ENCODE measurements around the gene TTF2.

Gene TTF2

DNA sequence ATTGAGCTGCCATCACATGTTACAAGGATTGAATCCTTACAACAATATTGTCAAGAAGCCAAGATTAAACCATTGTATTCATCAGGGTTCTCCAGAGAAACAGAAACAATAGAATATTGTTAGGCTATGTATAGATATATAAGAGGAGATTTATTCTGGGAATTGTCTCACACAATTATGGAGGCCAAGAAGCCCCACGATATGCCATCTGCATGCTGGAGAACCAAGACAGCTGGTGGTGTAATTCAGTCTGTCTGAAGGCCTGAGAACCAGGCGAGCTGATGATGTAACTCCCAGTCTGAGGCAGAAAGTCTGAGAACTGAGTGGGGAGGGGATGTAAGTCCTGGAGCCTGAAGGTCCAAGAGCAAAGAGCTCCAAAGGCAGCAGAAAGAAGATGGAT lies 14.5 kb upstream of the TTF2 start:
- in situ Hi-C loops (cut with HindIII; ENCODE audit: low sequenced_read_pairs) = no loop called here

DNA sequence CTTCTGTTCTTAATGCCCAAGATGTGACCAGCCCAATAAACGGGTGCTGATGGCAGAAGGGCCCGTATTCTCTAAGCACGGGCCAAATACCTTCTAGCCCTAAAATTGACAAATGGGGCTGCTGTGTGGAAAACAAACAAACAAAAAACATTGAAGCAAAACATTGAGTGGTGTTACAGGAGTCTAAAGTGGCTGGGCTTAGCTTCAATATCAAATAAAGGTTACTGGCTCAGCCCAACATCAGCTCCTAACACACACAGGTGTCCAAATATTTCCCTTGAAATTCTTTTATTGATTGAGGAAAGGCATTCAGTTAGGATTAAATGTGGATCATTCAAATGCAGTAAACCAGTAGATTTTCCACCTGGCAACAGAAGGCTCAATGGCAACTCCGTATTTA lies 13.3 kb upstream of the TTF2 start:
- in situ Hi-C loops (cut with HindIII; ENCODE audit: low sequenced_read_pairs) = no loop called here

DNA sequence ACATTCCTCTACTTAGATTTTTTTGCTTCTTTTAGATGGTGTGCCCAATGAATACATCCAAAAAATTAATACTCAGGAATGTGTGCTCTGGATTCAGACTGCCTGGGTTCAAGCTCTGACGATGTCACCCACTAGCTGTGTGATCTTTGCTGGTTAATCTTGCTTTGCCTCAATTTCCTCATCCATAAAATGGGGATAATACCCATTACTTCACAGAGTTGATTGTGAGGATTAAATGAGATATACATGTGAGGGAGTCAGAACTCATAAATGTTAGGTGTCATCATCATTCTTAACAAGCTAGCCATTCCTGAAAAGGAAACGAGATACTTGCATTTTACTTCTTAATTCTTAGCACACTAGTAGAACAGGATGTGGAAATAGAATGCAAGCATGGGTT lies 12.9 kb upstream of the TTF2 start:
- in situ Hi-C loops (cut with HindIII; ENCODE audit: low sequenced_read_pairs) = no loop called here

DNA sequence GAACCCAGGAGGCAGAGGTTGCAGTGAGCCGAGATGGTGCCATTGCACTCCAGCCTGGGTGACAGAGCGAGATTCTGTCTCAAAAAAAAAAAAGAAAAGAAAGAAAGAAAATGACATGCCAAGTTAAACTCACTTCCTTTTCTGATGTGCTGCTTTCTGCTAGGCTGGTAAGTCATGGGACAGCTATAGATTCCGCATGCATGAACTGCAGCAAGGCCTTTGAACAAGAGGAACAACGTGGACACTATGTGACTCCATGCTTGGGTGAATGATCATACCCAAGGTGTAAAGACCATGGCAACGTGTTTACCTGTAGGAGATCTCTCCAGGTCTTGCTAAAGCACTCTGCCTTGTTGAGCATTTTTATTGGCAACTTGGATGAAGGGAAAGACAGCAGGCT lies 10.3 kb upstream of the TTF2 start:
- in situ Hi-C loops (cut with HindIII; ENCODE audit: low sequenced_read_pairs) = loop anchor here (25.0 kb wide), 1 partner anchor 313 kb away; no protein-coding TSS in a partner anchor

DNA sequence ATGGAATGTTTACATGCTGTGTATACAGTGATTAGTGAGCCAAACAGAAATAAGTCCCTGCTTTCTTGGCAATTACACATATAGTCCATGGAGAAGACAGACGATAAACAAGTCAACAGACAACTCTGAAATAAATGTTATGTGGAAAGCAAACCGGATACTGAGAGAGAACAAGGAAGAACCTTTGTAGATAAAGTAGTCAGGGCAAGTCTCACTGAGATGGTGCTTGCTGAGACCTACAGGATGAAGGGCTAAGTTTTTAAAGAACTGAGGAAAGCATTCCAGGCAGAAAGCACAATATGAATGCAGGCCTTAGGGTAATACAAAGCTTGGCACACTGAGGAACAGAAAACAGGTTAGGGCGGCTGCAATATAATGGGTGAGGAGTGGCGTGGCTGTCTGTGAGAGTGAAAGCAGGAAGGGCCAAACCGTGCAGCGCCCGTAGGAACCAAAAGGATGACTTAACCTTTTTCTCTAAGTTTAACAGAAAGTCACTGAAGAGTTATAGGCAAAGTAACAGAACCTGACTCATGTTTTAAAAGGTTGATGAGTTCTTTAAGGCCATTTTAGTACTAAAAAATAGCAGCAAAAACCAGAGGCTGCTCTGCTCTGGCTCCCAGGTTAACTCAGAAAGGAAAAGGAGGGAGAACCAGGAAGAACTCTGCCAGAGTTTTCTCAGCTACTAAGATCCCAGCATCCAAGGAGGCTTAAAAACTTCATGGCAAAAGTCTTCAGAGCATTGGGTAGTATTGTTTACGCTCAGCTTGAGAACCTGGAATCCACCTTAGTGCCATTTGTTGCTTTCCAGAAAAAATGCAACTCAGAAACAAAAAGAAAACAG lies 8.7 kb upstream of the TTF2 start:
- in situ Hi-C loops (cut with HindIII; ENCODE audit: low sequenced_read_pairs) = loop anchor here (25.0 kb wide), 1 partner anchor 314 kb away; no protein-coding TSS in a partner anchor

DNA sequence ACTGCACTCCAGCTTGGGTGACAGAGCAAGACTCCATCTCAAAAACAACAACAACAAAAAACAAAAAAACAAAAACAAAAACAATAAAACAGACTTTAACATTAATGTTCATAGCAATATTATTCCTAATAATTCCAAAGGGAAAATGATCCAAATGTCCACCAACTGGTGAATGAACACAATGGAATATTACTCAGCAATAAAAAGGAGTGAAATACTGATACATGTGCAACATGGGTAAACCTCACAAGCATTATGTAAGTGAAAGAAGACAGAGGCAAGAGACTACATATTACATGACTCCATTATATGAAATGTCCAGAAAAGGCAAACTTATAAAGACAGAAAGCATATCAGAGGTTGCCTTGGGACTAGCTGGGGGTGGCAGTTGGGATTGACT lies 6.1 kb upstream of the TTF2 start:
- in situ Hi-C loops (cut with HindIII; ENCODE audit: low sequenced_read_pairs) = loop anchor here (25.0 kb wide), 1 partner anchor 317 kb away; no protein-coding TSS in a partner anchor

DNA sequence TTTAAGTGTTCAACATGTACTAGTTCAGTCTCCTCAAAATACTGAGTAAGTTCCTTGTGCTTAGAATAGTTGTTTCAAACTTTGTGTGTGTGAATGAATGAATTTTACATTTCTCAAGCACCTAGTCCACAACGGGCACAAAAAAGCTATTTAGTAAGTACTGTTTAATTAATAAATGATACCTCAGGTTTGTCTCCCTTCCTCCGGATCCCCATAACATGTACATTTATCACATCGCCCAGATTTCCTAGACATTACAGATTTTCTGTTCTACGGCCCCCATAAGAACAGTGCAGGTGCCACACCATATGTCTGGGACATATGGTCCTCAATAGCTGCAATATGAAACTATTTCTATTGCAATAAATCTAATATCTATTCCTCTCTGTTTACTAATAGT lies 1.3 kb upstream of the TTF2 start:
- in situ Hi-C loops (cut with HindIII; ENCODE audit: low sequenced_read_pairs) = loop anchor here (25.0 kb wide), 1 partner anchor 322 kb away; no protein-coding TSS in a partner anchor

DNA sequence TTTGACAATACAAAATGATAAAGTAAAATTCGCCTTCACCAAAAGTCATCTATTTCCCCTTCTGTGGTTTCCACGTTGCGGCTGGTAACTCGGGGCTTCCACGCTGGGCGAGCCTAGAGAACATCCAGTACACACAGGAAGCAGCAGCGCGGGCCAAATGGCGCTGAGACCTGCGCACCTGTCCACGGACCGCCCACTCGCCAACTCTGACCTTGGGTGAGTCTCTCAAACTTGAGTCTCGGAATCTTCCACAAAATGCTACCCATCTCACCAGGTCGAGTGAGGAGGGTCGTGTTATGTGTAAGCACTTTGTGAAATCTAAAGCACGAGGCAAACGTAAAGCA lies 820 bp upstream of the TTF2 start:
- in situ Hi-C loops (cut with HindIII; ENCODE audit: low sequenced_read_pairs) = loop anchor here (25.0 kb wide), 1 partner anchor 322 kb away; no protein-coding TSS in a partner anchor

DNA sequence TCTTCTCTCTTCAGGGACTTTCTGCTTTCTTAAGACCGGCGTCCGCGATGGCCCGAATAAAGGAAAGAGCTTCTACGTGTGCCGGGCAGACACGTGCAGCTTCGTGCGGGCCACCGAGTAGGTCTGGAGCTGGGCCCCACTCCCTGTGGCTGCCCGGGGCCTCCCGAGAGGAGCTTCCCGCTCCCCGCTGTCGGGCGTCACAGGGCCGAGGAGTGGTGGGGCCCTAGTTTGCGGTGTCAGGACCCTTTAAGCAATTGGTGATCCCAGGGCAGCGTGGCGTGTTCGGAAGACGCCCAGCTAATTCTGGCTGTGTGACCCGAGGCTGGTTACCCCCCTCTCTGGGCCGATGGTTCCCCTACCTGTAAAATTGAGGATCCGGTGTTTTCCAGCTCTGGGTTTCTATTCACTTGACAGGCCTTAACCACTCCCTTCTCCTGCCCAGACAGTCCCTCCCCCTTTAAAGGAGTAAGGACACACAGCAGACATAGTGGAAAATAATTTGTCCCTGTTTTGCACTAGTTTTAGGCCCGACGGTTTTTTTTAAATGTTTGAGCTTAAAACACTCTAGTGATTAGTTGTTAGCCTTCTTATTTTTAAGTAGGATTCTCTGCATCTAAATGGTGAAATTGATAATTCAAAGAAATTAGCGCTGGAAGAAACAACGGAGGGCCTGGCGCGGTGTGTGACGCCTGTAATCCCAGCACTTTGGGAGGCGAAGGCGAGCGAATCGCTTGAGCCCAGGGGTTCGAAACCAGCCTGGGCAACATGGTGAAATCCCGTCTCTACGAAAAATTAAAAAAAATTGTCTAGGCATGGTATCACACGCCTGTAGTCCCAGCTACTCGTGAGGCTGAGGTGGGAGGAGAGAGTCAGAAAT lies 553 bp downstream of the TTF2 start:
- in situ Hi-C loops (cut with HindIII; ENCODE audit: low sequenced_read_pairs) = loop anchor here (25.0 kb wide), 1 partner anchor 323 kb away; no protein-coding TSS in a partner anchor

DNA sequence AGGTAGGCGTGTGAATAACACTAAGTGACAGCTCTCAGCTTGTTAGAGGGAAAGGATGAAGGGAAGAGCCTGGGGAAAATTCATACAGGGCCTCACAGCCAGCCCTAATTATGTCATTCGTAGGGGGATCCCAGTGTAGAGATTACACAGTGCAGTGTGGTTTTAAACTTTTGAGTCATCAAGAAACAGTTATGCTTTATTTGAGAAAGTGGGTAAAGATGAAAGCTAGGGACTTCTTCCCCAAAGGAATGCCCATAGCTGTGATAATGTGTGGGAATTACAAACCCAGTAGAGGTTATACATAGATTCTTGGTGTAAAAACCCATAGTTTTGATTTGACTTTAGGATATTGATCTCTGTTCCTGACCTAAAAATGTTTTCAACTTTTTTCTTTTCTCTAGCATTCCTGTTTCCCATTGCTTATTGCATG lies 1.9 kb downstream of the TTF2 start:
- in situ Hi-C loops (cut with HindIII; ENCODE audit: low sequenced_read_pairs) = loop anchor here (25.0 kb wide), 1 partner anchor 325 kb away; no protein-coding TSS in a partner anchor

DNA sequence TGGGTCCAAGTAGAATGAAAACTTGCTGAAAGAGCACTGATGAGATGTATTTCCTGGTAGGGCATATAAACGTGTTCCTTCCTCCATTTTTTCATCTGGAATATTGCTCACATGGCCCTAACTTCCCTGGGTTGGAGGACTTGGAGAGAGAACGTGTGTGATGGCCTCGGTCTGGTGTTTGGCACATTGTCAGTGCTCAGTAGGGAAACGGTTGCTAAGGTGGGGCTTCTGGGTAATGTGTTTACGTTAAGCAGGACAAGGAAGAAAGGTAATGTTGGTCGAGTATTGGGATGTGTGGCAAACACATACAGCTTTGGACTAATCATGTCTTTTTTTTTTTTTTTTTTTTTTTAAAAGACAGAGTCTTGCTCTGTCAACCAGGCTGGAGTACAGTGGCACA lies 6.2 kb downstream of the TTF2 start:
- in situ Hi-C loops (cut with HindIII; ENCODE audit: low sequenced_read_pairs) = loop anchor here (25.0 kb wide), 1 partner anchor 329 kb away; no protein-coding TSS in a partner anchor

DNA sequence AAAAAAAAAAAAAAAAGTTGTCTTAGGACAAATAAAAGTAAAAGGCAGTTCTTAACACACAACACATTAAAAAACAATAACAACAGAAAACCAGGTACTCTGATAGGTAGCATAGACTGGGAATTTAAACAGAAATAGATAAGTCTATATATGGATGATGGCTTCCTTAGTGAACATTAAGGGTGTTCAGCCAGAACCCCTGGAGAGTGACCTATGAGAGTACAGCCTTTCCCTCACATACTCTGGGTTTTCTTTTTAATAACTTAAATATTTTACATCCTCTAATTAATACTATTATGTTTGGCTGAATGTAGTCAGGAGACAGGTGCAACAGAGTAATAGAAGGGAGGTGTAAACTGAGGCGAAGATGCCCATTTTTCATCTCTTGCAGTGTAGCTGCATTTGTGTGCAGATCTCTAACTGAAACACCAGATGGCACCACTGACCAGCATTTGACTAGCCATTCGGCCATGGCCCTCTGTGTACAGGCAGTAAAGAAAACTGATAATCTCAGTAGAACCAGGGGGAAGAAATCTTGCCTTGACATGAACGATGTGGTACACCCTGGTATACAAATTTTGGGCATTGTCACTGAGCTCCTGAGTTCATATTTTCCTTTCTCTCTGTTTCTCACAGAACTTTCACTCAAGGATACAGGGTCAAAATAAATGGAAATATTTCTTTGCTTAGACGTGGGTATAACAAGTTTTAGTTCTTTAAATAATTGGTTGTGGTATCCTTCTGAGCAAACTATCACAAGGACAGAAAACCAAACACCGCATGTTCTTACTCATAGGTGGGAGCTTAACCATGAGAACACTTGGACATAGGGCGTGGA lies 7.6 kb downstream of the TTF2 start:
- in situ Hi-C loops (cut with HindIII; ENCODE audit: low sequenced_read_pairs) = loop anchor here (25.0 kb wide), 1 partner anchor 330 kb away; no protein-coding TSS in a partner anchor

DNA sequence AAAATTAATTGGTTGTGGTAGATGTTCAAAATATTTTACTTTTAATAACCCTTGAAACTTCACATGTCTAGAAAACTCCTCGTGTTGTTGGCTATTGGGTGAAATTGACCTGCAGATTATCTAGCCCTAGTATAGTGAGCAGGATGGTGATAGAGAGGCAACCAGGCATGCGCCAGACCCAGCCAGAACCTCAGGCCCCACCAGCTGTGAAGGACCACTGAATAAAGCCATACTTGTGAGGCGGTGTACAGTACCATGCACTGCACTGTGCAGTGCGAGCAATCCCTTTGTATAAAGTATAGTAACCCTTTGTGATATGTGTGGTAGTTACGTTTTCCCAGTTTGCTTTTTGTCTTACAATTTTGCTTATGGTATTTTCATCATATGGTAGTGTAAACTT lies 8.5 kb downstream of the TTF2 start:
- in situ Hi-C loops (cut with HindIII; ENCODE audit: low sequenced_read_pairs) = loop anchor here (25.0 kb wide), 1 partner anchor 331 kb away; no protein-coding TSS in a partner anchor

DNA sequence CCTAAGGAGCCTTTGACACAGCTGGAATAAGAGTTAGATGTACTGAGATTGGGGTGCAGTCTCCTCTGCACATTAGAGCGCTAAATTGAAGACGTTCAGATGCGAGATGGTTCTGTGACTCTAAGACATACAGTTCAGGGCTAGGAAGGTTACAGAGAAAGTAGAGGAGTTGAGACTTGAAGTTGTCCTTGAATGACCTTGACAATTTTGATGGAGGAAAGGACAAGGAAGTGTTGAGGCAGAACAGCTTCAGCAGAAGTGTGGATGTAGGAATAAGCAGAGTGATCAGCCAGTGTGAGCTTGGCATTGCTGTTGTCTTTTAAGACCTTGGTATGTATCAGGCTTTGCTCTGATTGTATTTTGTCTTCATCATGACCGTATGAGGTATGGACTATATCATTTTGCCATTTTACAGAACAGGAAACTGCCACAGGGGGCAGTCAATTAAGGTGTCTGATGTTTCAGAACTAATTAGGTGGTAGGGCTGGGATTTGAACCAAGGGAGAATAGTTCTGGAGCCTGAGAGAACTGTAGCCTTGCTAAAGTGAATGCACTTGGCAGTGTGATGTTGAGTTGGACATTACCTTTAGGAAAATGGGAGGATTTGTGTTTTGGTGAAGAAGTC lies 9.2 kb downstream of the TTF2 start:
- in situ Hi-C loops (cut with HindIII; ENCODE audit: low sequenced_read_pairs) = loop anchor here (25.0 kb wide), 1 partner anchor 332 kb away; no protein-coding TSS in a partner anchor

DNA sequence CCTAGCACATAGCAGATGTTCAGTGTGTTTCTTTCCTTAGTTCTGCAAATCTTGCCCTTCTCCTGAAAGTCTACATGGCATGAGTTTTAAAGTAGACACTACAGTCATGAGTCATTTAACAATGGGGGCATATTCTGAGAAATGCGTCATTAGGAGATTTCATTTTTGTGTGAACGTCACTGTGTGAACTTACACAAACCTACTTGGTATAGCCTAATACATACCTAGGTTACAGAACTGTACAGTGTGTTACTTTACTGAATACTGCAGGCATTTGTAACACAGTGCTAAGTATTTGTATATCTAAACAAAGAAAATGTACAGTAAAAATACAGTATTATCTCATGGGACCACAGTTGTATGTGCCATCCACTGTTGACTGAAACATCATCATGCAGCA lies 10.0 kb downstream of the TTF2 start:
- in situ Hi-C loops (cut with HindIII; ENCODE audit: low sequenced_read_pairs) = loop anchor here (25.0 kb wide), 1 partner anchor 333 kb away; no protein-coding TSS in a partner anchor

DNA sequence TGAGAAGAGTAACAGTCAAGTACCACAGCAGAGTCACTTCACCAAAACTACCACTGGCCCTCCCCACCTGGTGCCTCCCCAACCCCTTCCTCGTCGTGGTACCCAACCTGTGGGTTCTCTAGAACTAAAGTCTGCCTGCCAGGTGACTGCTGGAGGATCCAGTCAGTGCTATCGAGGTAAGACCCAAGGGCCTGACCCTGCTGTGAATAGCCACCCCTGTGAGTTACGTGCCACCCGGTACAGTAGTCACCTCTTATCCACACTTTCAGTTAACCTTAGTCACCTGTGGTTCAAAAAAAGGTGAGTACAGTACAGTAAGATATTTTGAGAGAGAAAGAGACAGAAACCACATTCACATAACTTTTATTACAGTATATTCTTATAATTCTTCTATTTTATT lies 16.5 kb downstream of the TTF2 start:
- in situ Hi-C loops (cut with HindIII; ENCODE audit: low sequenced_read_pairs) = no loop called here

DNA sequence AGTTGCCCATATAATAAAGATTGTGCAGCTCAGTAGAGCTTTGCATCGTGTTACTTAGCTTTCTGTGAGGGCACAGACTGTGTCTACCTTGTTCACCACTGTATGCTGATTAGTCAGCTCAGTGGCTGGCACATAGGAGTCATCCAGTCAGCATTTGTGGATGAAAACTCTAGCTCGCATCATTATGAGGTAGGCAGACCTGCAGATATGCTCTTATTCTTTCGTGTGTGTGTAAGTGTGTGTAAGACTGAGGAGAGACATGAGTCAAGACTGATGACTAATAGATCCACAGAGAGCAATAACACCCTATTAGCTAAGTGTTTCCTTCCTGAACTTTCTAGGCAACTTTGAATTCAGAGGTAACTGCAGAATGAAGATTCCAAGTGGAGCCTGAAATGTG lies 17.1 kb downstream of the TTF2 start:
- in situ Hi-C loops (cut with HindIII; ENCODE audit: low sequenced_read_pairs) = no loop called here

DNA sequence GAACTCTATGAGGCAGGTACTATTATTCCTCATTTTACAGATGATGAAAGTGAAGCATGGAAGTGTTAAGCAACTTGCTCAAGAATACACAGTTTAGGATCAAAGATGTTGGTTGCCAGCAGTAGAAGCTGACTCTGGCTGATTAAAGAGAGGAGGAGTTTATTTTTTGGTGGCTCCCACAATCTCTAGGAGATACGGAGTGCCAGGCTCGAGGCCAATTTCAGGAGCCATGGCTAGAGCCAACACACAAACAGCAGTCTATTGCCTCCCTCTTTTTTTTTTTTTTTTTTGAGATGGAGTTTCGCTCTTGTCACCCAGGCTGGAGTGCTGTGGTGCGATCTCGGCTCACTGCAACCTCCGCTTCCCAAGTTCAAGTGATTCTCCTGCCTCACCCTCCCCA lies 19.6 kb downstream of the TTF2 start:
- in situ Hi-C loops (cut with HindIII; ENCODE audit: low sequenced_read_pairs) = no loop called here

DNA sequence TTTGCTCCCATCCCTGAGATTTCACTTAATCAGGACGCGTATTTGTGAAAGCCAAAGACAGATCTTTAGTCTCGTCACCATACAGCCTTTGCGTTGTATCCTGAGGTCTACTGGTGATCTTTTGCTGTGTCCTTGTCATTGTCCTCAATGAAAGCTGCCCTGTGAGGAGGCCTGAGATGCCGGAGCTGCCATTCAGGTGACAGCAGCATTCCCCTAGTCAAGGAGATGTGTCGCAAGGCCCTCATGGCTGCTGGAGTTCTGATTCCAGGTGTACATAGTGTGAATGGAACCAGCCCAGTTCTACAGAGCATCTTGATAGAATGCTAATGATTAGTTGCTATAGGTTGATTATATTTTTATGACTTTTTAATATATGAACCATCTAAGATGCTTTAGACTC lies 24.1 kb downstream of the TTF2 start:
- in situ Hi-C loops (cut with HindIII; ENCODE audit: low sequenced_read_pairs) = no loop called here

DNA sequence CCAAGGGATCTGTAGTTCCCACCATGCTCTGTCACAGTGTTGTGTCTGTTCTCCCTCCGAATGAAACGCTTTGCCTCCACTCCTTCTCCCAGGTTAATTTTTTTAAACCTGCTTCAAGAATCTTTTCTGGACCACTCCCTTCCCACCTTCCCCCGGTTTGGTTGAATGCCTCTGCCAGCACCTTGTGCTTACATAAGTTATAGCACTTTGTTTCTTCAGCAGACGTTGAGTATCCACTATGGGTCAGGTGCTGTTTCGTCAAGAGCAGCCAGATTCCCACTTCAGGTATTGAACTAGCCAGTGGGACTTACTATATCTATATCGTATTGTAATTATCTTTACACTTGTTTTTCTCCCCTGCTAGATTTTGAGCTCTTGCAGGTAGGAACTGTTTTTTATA lies 27.6 kb downstream of the TTF2 start:
- in situ Hi-C loops (cut with HindIII; ENCODE audit: low sequenced_read_pairs) = no loop called here
